Heart left ventricle (tissue), 16 donors: ENCODE measurements around the gene MYO1E. TPM values are rescaled to one million over a fixed set of nuclear protein-coding genes. Genes with fewer than 3 reads are reported as not detected.
"Not testable (repeated sequence)": the region's sequence is repeated elsewhere in the genome, so short reads cannot be mapped to it uniquely, and the experiment has no call there.

Source experiments
- ATAC-seq, 4 donors: fragments of 200-7000 bp; cut with Tn5 transposase; one replicate each; pipeline ENCODE4 v1.9.1; 2020 to 2022; ENCODE audit warnings: moderate library complexity in 4 of 4, mild to moderate bottlenecking in 3 of 4, moderate number of reproducible peaks in 1 of 4
- DNase-seq, 5 donors: peaks; one replicate each; pipeline ENCODE4 v3.0.0-alpha.2; 2020
- H3K27ac ChIP-seq, 12 donors: fragments of 200-600 bp; sonication (generic) in 4 of 12; one replicate each; pipeline versions ENCODE4 v1.5.0 to v1.8.0; 2016 to 2022; ENCODE audit warnings: mild to moderate bottlenecking in 2 of 12
- H3K27me3 ChIP-seq, 9 donors: fragments of 200-600 bp; sonication (generic) in 2 of 9; one replicate each; pipeline versions ENCODE4 v1.5.1 to v1.8.0; 2016 to 2022; ENCODE audit warnings: mild to moderate bottlenecking in 3 of 9
- H3K36me3 ChIP-seq, 9 donors: fragments of 200-600 bp; sonication (generic) in 2 of 9; one replicate each; pipeline versions ENCODE4 v1.5.0 to v1.8.0; 2018 to 2022; ENCODE audit warnings: mild to moderate bottlenecking in 2 of 9
- H3K4me1 ChIP-seq, 12 donors: fragments of 200-600 bp; sonication (generic) in 4 of 12; one replicate each; pipeline versions ENCODE4 v1.5.0 to v1.8.0; 2016 to 2022; ENCODE audit warnings: mild to moderate bottlenecking in 3 of 12
- H3K4me3 ChIP-seq, 12 donors: fragments of 200-600 bp; sonication (generic) in 4 of 12; one replicate each; pipeline versions ENCODE4 v1.5.0 to v1.8.0; 2017 to 2022; ENCODE audit warnings: mild to moderate bottlenecking in 9 of 12, moderate library complexity in 4 of 12
- H3K9me3 ChIP-seq, 12 donors: fragments of 200-600 bp; sonication (generic) in 4 of 12; one replicate each; pipeline versions ENCODE4 v1.5.0 to v1.8.0; 2016 to 2022; ENCODE audit warnings: mild to moderate bottlenecking in 1 of 12
- POLR2A ChIP-seq, 2 donors: fragments of 450-650 bp; IDR thresholded peaks; one replicate each; pipeline ENCODE4 v1.6.1; 2017; ENCODE audit warnings: antibody characterized with exemption in 2 of 2, mild to moderate bottlenecking in 2 of 2, moderate library complexity in 2 of 2
- WGBS, 4 donors: extraction: QIAGEN DNeasy Blood & Tissue Kit in 2 of 4; methylation state at CpG; one replicate each; pipeline versions ENCODE4 v1.1.5 to v1.1.7; 2013 to 2018; 5-methylcytosine and 5-hydroxymethylcytosine counted together
- intact Hi-C, 10 donors: fragments of 100-400 bp; cut with DNase I; formaldehyde crosslinking; loops; one replicate each; pipeline versions ENCODE4 v1.11.1 to v1.14.2; 2022
- polyA plus RNA-seq, 2 donors: library from polyadenylated mRNA; stranded (reverse); fragments of 200-250 nt; gene quantifications; one replicate each; pipeline ENCODE4 v1.2.3, GENCODE V29; 2013
- total RNA-seq, 9 donors: library from RNA; depleted of rRNA in 2 of 9; stranded (reverse); fragments of >200 nt in 2 of 9; fragmentation: NEBNext Ultra II Directional in 3 of 9; extraction: Animal tissue kit (Norgen Biotek cat#: 25700) in 3 of 9; gene quantifications; one replicate each; pipeline versions ENCODE4 v1.1.0 to v1.2.4, GENCODE V29; 2016 to 2023
- TF ChIP-seq, protein P1 (sequence below), 12 donors: fragments of 200-600 bp; sonication (generic) in 4 of 12; IDR thresholded peaks; one replicate each; pipeline versions ENCODE4 v1.5.0 to v1.8.0; 2018 to 2022; ENCODE audit warnings: antibody characterized with exemption in 12 of 12, mild to moderate bottlenecking in 5 of 12
- donor health status: ischemic (EF 13 %, LVEDD 7.1; RV severe dilation, severe dysfunction).
- donor health status: healthy with polysubstance abuse.
- donor health status: DM: no; HTN: yes; CAD: no.
- donor health status: DM: no; HTN: no; CAD: no.
- donor health status: ischemic (EF 25% LVEDD 6.9; RV normal size, moderate dysfunction).
- donor health status: ischemic (EF 25% LVEDD 5.7; RV mildly dilated, moderate dysfunction).
- donor health status: healthy.
- donor health status: DM: yes; HTN: yes; CAD: no.
- donor health status: ischemic (EF 35%, LVEDD 5.7; RV mildly dilated, moderate dysfunction).
- donor health status: nonischemic (EF 11% LVEDD 7.7; RV severe dilation, severe dysfunction).
- donor health status: DM: yes; HTN: yes; CAD: no.
- donor health status: PGD.
- donor health status: ischemic (EF 29% LVEDD 5.4; RV normal size, mild dysfunction).
- donor health status: nonischemic (EF 23%, LVEDD 6.1; RV moderate dilation, normal function).

MYO1E gene
- total and polyA plus RNA-seq, 11 donors = 8.5 to 98.6 (median 25.2) TPM

DNA sequence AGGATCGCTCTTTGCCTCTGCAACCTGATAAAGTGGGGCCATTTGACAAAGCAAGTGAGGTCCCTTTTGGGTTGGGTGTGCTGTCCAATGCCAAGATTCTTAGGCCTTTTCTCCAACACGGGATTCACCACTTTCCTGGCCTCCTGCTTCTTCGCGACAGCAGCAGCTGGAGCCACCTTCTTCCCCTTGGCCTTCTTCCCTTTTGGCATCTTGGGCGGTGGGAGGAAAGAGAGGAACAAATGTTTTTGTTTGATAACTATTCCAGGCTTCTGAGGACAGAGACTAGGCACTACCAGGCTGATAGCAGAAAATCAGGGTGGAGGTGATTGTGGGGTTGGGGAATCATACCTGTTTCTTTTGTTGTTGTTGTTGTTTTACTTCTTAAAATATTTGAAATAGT is 35.3 kb upstream of the MYO1E start:
- 53 to 70% (median 62%) methylated on average over 4 to 5 of the region's 5 CpGs for WGBS, 4 donors

DNA sequence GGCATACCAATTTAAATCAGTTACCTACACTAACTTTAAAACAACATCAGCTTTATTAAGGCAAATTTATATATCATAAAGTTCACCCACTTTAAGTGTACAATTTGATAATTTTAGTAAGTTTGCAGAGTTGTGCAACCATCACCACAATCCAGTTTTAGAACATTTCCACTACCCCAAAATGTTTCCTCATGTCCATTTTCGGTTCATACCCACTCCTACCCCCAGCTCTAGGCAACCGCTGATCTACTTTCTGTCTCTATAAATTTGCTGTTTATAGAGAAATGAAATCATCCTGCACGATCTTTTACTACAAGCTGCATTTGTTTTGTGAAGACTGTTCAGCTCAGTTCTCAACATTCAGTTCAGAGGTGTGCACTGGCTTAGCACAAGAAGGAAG is 33.8 kb upstream of the MYO1E start:
- ATAC-seq (peak in 1 of 4 donors; percentile 28), DNase-seq (no peak)
- no peaks in the 10 kb centered on the region for H3K9me3 ChIP-seq
- no peak overlapping the region for H3K27ac ChIP-seq
- intact Hi-C loops = no loop called here
- no peak overlapping the region for H3K4me3 ChIP-seq
- WGBS, 4 donors = 60 to 75% (median 66%) methylated on average over 3 of the region's 3 CpGs
- TF ChIP-seq, protein P1, sequence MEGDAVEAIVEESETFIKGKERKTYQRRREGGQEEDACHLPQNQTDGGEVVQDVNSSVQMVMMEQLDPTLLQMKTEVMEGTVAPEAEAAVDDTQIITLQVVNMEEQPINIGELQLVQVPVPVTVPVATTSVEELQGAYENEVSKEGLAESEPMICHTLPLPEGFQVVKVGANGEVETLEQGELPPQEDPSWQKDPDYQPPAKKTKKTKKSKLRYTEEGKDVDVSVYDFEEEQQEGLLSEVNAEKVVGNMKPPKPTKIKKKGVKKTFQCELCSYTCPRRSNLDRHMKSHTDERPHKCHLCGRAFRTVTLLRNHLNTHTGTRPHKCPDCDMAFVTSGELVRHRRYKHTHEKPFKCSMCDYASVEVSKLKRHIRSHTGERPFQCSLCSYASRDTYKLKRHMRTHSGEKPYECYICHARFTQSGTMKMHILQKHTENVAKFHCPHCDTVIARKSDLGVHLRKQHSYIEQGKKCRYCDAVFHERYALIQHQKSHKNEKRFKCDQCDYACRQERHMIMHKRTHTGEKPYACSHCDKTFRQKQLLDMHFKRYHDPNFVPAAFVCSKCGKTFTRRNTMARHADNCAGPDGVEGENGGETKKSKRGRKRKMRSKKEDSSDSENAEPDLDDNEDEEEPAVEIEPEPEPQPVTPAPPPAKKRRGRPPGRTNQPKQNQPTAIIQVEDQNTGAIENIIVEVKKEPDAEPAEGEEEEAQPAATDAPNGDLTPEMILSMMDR (IDR thresholded peaks at IDR 0.05) = no peak
- TF ChIP-seq POLR2A (IDR thresholded peaks at IDR 0.05) = no peak
- H3K36me3 ChIP-seq = no peaks in the 10 kb centered on the region
- H3K4me1 ChIP-seq = peaks cover 0 to 39% (median 0%) of the 10 kb centered on the region in 12 donors
- no peaks in the 10 kb centered on the region for H3K27me3 ChIP-seq

More for the DNA sequence above, 35.3 kb upstream of the MYO1E start:
- H3K9me3 ChIP-seq = no peaks in the 10 kb centered on the region
- H3K36me3 ChIP-seq = no peaks in the 10 kb centered on the region
- no peak overlapping the region for H3K27ac ChIP-seq
- no peak for TF ChIP-seq POLR2A (IDR thresholded peaks at IDR 0.05)
- TF ChIP-seq, protein P1 (IDR thresholded peaks at IDR 0.05) = no peak
- H3K4me3 ChIP-seq = no peak overlapping the region
- no peak for DNase-seq
- H3K4me1 ChIP-seq = peaks cover 0 to 39% (median 0%) of the 10 kb centered on the region in 12 donors
- H3K27me3 ChIP-seq = no peaks in the 10 kb centered on the region
- intact Hi-C loops = no loop called here
- no peak for ATAC-seq

DNA sequence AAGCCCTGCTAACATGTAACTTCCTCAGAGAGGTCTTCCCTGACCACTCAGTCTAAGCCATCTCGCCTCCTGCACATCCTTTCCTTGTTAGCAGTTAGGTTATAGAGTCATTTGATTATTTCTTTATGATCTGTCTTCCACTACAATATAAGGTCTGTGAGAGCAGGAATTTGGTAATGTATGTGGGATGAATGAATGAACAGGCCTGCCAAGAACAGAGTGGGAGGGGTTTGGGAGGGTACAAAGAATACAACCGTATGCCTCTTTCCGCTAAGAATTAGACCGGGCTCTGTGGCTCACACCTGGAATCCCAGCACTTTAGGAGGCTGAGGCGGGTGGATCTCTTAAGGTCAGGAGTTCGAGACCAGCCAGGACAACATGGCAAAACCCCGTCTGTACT is 32.4 kb upstream of the MYO1E start:
- 78 to 82% (median 79%) methylated on average over 7 of the region's 7 CpGs for WGBS, 4 donors
- intact Hi-C loops = no loop called here
- no peaks in the 10 kb centered on the region for H3K36me3 ChIP-seq
- no peak overlapping the region for H3K4me3 ChIP-seq
- no peak for ATAC-seq
- H3K4me1 ChIP-seq = peaks cover 0 to 41% (median 0%) of the 10 kb centered on the region in 12 donors
- TF ChIP-seq, protein P1 (IDR thresholded peaks at IDR 0.05) = no peak
- no peak for TF ChIP-seq POLR2A (IDR thresholded peaks at IDR 0.05)
- DNase-seq = no peak
- no peaks in the 10 kb centered on the region for H3K9me3 ChIP-seq
- no peak overlapping the region for H3K27ac ChIP-seq
- H3K27me3 ChIP-seq = no peaks in the 10 kb centered on the region

DNA sequence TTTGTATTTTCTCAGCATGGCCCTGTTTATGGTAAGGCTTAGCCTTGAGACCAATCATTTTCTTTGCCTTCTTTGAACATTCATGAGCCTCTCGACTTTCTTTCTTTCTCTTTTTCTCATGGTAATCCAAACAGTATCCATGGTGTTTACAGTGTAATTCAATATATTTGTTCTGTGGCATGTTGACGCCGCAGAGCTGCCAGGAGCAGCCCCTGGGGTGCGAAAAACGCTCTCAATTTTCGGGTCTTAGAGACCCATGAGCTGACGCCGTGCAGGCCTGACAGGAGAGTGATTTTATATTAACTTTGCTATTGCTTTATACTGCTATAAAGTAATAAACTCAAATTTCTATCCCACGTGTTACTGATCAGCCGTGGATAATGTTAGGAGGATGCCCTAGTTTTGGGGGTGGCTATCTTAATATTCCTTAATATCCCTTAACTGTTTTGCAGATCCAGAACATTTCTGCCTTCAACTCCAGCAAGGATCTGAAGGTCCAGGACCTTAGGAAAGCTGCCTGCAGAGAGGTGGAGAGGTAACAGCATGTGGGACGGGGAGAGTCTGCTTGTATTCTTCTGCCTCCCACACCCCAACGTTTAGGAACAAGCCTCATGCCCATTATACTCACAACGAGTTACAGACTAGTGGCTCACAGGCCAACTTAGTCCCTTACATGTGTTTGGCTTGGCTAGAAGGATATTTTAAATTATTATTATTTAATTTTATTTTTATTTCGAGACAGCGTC is 29.3 kb upstream of the MYO1E start:
- no peaks in the 10 kb centered on the region for H3K36me3 ChIP-seq
- WGBS, 4 donors = 83 to 89% (median 87%) methylated on average over 15 of the region's 15 CpGs
- H3K27ac ChIP-seq = peak overlapping the region in 1 of 12 donors; percentile 11
- DNase-seq (no peak), ATAC-seq (no peak)
- no peak overlapping the region for H3K4me3 ChIP-seq
- TF ChIP-seq, protein P1 (IDR thresholded peaks at IDR 0.05) = no peak
- no peak for TF ChIP-seq POLR2A (IDR thresholded peaks at IDR 0.05)
- peaks cover 0 to 3% (median 0%) of the 10 kb centered on the region in 9 donors for H3K27me3 ChIP-seq
- H3K9me3 ChIP-seq = no peaks in the 10 kb centered on the region
- peaks cover 0 to 46% (median 0%) of the 10 kb centered on the region in 12 donors for H3K4me1 ChIP-seq
- intact Hi-C loops = no loop called here

DNA sequence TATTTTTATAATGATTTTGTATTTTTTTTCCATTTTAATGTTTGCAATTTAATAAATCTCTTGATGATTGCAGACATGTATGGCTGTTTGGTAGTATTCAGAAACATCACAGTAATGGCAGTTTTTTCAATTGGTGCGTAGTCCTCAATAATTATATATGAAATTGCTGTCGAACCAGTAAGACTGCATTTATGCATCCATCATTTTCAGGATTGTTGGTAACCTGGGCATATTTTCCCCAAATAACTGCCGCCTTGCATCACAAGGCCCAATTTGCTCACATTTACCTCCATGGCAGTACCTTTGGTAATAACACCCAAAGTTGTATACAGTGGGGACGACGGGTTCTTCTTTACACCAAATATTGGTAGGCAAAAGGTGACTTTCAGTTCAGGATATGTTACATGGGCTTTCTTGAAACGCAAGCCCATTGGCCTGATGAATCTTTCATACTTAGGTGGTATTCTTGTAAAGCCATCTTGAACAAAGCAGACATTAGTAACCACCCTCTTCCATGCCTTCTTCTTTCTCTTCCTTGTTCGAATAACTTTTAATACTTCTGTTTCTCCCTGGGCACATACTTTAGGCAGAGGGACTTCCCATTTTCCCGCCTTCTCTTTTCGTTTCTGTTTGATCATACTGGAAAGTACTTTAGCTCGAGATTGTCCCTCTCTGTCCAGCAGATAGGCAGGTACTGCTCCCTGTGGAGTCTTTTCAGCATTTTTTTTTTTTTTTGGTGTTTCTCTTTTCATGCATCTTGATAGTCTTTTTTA is 28.6 kb upstream of the MYO1E start:
- H3K27me3 ChIP-seq, H3K36me3 ChIP-seq, DNase-seq, ATAC-seq, intact Hi-C loops, H3K27ac ChIP-seq, H3K9me3 ChIP-seq, H3K4me3 ChIP-seq: not testable (repeated sequence)
- H3K4me1 ChIP-seq = peaks cover 0 to 41% (median 0%) of the 10 kb centered on the region in 12 donors
- WGBS, 4 donors = 88 to 91% (median 89%) methylated on average over 10 of the region's 10 CpGs
